CD4-positive, alpha-beta T cell treated with Interleukin-4 for 1 hour (primary cell): ENCODE results near the gene POU4F2.

ENCODE experiments used
- DNase-seq, 2 donors: peaks; one replicate each; pipeline ENCODE4 v3.0.0-alpha.2; 2020 to 2022

POU4F2 gene, protein sequence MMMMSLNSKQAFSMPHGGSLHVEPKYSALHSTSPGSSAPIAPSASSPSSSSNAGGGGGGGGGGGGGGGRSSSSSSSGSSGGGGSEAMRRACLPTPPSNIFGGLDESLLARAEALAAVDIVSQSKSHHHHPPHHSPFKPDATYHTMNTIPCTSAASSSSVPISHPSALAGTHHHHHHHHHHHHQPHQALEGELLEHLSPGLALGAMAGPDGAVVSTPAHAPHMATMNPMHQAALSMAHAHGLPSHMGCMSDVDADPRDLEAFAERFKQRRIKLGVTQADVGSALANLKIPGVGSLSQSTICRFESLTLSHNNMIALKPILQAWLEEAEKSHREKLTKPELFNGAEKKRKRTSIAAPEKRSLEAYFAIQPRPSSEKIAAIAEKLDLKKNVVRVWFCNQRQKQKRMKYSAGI

DNA sequence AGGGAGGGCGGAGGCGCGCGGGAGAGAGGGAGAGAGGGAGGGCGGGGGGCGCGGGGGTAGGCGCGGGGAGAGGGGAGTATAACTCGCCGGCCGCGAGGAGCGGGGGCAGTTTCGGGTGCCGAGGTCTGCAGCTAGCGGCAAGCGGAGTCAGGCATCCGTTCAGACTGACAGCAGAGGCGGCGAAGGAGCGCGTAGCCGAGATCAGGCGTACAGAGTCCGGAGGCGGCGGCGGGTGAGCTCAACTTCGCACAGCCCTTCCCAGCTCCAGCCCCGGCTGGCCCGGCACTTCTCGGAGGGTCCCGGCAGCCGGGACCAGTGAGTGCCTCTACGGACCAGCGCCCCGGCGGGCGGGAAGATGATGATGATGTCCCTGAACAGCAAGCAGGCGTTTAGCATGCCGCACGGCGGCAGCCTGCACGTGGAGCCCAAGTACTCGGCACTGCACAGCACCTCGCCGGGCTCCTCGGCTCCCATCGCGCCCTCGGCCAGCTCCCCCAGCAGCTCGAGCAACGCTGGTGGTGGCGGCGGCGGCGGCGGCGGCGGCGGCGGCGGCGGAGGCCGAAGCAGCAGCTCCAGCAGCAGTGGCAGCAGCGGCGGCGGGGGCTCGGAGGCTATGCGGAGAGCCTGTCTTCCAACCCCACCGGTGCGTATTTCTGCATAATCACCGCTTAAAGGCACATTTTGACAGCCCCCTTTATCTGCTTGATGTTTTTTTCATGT, at the start of gene POU4F2:
Gene POU4F2, plus strand, starts transcription at position 108 of the 720 bp plus-strand sequence. Its CDS starts 248 bp downstream, at position 356.
- no peak for DNase-seq

DNA sequence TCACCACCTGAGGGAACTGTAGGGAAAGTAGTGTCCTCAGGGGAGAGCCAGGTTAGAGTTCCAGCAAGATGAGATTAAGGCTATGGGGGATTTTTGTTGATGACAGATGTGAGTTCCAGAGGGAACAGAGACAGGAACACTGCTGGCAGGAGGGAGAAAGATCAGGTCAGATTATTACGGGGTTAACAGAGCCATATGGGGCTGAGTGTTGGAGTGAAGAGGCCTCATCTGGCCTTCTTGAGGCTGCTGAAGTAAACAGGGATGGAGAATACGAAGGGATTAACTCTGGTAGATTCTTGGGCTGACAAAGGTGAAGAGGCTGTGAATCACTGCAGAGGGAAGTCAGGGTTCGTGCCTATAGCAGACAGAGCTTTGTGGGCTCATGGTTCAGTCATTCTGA, 47.9 kb upstream of the POU4F2 start:
- no peak for DNase-seq

DNA sequence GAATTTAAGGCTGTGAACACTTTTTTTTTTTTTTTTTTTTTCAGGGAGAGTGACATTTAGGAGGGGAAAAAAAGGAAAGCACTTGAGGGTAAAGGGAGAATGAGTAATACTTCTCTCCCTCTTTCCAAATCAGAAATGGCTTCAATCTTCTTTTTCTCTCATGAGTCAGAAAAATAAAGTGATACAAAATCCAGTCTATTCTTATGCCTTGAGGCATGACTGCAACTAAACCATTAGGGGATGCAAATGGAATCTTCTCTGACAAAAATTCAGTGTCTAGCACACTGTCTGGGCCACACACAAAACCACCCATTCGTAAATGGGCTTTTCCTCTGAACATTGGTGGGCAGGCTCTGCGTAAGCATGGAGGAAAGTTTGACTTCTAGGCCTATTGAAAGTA, 46.7 kb upstream of the POU4F2 start:
- no peak for DNase-seq

DNA sequence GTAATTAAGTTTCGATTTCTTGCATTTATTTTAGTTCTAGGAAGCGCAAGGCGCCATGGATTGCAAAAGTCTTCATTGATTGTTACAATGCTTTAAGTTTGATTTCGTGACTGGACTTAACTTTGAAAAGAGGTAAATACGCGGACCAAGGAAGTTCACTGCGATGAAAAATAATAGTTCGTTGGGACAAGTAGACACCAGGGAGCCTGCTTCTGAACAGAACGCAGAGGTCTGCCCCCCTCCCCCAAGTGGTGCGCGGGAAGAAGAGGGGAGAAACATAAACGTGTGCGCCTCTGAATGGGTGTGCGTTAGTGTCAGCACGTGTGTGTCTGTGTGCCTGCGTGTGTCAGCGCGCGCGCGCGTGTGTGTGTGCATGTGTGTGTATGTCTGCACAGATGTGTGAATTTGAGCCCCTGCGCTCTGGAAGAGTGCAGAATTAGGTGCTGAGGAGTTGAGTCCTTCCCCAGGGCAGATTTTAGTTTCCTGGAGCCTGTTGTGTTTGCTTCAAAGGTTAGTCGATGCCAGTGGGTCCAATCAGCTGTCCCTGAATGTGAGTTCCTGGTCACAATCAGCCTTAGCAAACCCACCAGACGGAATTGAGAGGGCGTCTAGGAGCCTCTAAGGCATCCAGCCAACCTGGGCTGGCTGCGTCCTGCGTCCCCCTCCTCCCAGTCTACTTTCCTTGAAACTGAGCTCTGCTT, 5.8 kb upstream of the POU4F2 start:
- no peak for DNase-seq

DNA sequence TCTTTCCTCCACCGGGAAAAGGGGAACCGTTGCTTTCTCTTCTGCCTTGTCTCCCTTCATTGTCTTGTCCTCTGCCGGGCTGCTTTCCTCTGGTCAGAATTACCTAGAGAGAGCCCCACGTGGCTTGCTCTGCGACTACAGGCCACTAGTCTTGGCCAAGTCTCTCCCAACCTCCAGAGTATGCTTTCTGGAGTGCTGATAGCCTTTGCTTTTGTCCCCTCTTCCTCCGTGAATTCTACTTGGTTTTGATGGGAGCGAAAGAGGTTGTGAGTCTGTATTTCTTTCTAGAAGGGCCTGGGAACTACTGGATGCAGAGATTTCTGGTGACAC, 5.3 kb upstream of the POU4F2 start:
- no peak for DNase-seq

DNA sequence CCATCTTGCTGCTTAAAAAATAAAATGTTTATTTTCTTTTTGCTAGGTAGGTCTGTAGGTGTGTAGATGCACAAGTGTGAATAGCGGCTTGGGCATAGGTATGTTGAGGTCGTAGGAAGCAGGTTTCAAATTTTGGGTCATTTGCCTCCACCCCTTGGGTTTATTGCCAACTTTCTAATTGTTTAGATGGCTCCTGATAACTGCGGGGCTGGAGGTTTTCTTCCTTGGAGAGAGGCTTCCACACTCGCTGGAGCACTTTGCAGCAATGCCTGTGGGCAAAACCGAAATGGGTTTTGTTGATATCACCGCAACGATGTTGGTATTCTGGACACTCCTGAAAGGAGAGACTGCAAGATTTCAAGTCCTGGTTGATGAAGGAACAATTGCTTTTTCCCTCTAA, 3.9 kb upstream of the POU4F2 start:
- no peak for DNase-seq

DNA sequence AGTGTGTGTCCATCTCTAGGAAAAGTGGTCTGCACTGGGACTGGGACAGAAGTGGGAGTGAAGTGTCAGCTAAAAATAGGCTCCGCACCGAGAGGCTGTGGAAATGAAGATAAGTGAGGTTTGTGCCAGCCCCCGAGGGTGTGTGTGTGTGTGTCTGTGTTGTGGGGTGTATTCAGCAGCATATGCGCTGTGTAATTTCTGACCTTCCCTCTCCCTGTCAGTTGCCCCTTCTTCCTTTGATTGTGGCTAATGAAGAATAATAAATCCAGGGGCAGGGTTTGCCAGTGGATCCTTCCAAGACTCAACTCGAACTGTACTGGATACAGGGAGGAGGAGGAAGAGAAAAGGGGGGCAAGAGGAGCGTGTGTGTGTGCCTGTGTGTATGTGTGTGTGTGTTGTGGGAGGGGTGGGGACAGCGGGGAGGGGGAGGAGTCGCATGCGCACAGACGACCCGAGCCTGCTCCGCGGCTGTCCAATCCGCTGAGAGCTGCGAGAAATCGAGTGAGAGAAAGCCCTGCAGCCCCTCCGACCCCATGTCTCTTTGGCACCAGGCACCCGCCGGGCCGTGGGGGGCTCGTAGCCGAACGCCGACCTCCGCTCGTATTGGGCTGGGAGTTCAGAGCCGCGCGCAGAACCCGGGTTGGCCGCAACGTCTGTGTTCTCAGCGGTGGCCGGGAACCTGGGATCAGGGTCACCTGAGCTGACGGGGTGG, 916 bp upstream of the POU4F2 start:
- no peak for DNase-seq

DNA sequence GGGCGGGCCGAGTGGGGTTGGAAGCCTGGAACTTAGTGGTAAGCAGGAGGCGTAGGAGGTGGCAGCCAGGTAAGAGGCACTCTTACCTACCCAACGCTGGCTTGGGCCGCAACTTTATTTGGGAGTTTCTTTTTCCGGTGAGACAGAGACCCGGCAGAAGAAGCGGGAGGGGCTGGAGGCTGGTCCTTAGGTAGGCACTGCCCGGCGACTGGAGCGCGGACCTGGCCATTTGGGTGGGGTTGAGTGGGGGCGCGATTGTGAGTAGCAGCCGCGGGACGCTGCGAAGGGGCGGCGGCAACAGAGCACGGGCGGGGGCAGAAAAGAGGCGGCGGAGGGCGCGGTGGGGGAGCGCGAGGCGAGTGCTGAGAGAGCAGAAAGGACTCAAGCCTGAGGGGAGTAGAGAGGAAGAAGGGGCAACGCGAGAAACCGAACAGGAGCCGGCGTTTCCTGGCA, 334 bp upstream of the POU4F2 start:
- DNase-seq, result no peak

DNA sequence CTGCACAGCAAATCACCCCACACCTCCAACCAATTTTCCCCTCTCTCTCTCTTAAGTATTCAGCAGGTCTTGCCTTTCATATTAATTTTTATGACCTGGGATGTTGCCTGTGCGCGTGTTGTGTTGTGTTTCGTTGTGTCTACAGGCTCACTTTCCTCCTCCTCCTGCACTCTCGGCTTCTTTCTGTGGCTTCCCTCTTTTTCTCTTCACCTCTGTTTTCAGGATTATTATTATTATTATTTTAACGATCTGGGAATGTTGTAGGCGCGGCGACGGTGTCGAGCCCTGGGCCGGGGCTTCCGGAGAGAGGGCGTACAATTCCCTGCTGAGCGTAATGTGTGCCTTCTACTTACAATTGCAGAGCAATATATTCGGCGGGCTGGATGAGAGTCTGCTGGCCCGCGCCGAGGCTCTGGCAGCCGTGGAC, 826 bp downstream of the POU4F2 start:
- DNase-seq, result no peak

DNA sequence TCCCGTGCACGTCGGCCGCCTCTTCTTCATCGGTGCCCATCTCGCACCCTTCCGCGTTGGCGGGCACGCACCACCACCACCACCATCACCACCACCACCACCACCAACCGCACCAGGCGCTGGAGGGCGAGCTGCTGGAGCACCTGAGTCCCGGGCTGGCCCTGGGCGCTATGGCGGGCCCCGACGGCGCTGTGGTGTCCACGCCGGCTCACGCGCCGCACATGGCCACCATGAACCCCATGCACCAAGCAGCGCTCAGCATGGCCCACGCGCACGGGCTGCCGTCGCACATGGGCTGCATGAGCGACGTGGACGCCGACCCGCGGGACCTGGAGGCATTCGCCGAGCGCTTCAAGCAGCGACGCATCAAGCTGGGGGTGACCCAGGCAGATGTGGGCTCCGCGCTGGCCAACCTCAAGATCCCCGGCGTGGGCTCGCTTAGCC, 1.4 kb downstream of the POU4F2 start:
- DNase-seq, result no peak

DNA sequence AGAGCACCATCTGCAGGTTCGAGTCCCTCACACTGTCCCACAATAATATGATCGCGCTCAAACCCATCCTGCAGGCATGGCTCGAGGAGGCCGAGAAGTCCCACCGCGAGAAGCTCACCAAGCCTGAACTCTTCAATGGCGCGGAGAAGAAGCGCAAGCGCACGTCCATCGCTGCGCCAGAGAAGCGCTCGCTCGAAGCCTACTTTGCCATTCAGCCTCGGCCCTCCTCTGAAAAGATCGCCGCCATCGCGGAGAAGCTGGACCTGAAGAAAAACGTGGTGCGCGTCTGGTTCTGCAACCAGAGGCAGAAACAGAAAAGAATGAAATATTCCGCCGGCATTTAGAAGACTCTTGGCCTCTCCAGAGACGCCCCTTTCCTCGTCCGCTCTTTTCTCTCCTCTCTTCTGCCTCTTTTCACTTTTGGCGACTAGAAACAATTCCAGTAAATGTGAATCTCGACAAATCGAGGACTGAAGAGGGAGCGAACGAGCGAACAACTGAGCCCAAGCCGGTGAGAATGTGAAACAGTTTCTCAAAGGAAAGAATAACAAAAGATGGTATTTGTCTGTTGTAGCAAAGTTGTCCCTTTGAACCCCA, 1.9 kb downstream of the POU4F2 start:
- no peak for DNase-seq

DNA sequence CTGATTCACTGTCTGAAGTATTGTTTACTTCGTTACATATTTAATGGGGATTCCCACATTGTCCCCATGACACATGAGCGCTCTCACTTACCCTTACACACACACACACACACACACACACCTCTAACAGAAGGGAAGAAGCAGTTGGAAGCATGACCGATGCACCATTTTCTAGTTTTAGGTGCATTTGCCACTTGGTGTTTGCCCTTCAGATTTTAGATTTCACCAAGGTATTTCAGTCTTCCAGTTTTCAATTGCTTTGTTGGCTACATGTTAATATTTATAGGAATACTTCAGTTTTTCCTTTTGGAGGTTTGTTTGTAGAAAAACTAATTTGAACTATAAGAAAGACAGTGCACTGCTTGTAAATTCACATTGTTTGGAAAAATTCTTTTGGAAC, 3.1 kb downstream of the POU4F2 start:
- no peak for DNase-seq

DNA sequence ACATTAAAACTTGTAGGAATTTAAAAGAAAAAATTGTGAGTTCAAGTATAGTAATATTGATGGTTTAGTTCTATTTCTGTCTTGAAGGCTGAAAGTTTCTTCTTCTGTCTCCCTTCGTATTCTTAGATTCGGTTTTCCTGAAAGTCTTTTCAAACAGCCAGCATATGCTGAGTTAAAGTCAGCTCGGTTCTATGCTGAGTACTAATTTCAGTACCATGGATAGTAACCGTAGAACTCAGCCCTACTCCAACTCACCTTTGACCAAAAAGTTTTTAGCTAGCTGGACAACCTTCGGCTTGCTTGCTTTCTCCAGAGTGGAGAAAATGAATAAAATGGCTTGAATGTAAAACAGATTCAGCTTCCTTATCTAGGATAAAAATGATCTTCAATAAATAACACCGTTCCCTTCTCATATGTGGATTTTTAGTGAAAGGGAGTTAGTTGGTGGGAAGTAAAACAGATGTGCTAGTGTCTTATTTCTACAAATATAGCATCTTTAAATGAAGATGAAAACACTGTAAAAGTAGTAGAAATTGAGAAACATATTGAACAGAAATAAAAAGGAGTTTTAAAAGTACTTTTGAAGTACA, 5.2 kb downstream of the POU4F2 start:
- no peak for DNase-seq

DNA sequence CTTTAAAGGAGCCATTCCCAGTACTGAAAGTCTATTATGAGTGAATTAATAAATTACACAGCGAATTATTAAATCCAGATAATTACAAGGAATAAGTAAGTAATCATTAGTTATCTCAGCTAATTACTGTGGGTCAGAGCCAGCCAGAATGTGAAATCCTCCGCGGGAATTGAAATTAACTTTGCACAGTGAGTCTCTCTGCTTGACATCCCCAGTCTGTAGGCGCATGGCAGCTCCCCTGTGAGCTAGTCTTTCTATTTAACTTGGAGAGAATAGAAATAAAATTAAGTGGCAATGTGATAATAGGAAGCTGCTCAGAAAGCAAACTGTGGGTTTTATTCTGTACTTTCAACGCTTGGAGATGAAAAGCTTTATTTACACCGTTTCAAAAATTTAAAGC, 7.2 kb downstream of the POU4F2 start:
- DNase-seq, result no peak

DNA sequence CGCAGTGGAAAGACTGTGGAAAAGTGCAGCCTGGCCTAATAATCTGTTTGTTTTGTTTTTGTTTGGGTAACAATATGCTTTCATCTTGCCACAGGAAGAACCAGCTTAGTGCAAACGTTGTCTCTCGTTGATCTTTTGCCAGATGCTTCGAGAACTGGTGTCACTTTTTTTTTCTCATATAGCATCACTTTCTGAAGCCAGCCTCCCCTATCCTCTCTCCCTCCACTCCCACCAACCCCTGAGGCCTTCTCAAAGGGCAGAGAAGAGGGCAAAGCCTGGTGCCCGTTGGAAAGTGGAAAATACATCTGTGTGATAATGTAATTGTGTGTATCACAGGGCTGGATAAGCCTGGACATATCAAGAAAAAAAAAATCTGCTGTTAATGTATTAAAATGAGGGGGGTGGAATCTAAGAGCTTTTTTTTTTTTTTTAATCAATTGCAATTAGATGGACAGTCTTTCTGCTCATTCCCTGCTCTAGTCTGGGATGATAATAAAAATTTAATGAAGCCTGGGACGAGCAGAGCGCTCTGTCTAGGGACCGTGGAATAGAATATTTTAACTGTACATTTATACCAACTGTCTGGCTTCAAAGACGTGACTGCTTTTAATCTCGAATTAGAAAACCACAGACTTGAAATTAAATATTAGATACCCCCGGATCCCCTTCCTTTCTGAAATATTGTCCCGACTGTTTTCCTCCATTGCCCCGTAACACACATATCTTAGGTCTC, 8.1 kb downstream of the POU4F2 start:
- DNase-seq, result no peak

DNA sequence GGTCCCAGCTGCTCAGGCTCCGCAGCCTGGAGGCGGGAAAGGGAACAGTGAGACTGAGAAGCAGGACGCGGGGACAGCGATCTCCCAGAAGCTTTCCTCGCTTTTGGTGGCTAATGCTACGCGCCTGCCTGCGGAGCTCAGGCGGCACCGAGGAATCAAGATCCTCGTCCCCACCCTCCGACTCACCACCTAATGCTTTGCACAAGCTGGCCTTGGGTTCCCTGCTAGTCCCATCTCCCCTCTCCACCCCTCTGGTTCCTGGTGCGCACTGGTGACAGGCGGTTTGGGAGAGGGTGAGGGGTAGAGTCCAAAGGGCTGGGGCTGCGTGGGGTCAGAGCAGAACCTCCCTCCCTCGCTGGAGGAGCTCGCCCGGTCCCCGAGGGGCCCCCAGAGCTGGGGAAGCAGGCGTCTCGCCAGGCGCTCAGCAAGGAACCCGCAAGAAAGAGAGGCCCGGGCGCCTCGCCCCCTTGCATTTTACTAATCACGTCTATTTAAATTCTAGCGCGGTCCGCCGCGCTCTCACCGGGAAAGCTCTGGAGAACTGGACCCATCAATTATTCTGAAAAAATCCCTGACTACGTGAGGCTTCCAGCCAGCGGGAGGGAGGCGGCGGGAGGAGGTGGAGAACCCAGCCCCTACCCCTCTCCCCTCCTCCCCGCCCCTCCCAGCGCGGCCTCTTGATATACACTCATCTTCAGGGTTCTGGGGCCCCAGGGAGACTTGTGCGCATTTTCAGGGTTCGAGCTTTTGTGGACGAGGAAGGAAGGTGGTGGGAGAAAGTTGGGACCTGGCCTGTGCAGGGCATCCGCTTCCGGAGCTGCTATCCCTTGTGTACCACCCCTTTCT, 9.1 kb downstream of the POU4F2 start:
- DNase-seq, result no peak

DNA sequence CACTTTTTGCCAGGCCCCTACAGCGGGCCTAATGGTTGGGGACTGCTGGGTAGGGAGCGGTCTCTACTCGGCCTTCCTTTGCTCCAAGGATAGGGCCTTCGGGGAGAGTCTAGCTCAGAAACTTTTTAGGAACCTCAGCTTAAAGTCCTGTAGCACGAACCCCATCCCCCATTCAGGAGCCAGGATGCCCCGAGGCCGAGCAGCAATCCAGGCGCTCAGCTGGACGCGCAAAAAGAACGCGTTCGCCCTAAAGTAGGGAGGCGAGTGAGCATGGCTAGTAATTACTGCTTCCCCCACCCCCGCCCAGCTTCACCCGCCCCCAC, 9.7 kb downstream of the POU4F2 start:
- DNase-seq, result no peak

DNA sequence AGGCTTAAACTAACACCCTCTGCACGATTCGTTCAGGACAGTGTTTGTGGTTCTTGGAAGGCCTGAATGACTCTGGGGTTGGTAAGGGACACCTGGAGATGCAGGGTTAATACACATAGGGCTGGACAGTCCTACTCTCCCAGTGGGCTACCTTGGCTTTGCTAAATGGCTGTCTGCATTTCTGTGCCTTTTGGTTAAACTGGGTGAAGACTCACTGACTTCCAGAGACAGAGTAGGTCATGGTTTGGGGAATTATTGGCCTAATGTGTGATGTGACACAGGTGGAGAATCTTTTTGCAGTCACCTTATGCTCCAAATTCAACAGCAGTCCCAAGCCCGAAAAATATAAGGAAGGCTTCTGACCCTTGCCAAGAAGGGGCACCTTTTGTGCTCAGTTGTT, 10.5 kb downstream of the POU4F2 start:
- no peak for DNase-seq

DNA sequence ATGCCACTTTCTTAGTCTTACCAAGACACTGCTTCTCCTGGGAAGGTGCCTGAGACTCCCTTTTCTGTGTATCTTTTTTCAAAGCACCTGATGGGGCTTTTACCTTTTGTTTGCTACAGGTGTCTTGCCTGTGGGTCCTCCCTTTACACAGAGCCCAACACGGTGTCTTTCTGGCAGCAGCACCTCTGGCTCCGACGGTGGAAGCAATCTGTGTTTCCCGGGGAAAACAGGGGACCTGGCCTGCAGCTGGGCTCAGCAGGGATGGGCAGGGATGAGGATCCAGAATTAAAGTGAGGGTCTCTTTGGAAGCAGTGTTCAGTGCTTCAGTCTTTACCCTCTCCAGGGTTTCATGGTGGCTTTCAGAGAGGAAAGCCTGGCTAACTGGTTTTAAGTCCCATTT, 11.3 kb downstream of the POU4F2 start:
- no peak for DNase-seq

DNA sequence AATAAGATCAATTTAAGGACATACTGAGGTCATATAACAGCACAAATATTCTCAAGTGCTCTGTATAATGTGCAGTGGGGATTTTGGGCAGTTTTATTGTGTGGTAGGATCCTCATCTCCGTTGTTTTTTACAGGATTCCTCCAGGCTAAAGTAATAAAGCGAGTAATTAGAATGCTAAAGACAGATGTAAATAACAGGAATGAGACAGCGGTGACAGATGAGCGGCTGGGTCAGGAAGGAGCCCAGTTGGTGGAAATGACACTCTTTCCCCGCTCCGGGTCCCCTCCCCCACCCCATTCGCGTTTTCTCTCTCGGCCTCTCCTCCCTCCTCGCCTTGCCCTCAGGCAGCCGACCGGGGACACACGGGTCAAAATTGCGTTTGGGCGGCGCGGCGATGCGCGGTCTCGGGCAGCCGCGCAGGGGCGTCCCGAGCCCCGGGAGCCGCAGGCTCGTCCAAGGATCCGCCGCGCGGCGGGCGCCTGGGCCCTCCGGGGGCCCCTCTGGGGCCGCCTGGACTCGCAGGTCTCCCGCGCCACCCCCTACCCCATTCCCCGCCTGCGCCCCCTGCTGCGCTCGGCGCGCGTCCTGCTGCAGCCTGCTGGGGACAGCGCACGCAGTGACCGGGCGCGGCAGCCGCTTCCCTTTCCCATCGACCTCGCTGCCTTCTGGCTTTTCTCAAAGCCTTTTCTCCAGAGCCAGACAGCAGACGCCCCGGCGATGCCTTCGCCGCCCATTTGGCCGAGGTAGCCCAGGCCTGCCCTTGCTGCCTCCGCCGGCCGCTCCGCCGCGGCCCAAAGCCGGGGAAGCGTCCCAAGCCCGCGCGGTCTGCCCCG, 16.2 kb downstream of the POU4F2 start:
- no peak for DNase-seq
